Prostate gland (tissue), 2 donors: Measurements from ENCODE around the gene NASP.

ENCODE experiments used
- POLR2A ChIP-seq: fragments of 450-650 bp; IDR thresholded peaks from one replicate; pipeline ENCODE4 v1.6.1; 2016; ENCODE audit warnings: antibody characterized with exemption, mild to moderate bottlenecking
- POLR2AphosphoS5 ChIP-seq: sonication (generic); formaldehyde crosslinking; IDR thresholded peaks from one replicate; pipeline ENCODE4 v1.6.1; 2017; ENCODE audit warnings: antibody characterized with exemption
- TF ChIP-seq, protein P1 (sequence below), 4 experiments: fragments of 200-600 bp in 2 of 4; fragments of 450-650 bp in 2 of 4; sonication (generic) in 2 of 4; IDR thresholded peaks; 1 replicate in 3 of 4; 2 replicates in 1 of 4; pipeline ENCODE4 v1.5.1; 2016 to 2019; ENCODE audit warnings: antibody characterized with exemption in 4 of 4, mild to moderate bottlenecking in 2 of 4, moderate library complexity in 2 of 4

DNA sequence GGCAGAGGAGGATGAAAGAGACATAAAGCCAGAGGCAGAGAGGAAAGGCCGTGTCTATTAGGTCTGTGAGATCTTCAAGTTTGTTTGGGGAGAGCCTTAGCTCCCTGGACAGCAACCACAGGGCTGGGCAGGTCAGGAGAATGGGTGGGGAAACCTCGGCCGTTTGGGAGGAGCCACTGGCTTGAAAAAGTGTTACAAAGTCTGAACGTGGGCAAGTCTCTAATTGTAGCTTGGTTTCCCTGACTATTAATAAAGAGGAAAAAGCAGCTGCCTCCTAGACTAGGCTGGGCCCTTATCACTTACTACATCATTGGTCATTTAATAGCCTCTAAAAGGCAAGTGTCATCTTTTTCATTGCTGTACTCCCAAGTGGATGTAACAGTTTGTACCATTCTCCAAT is 40.1 kb downstream of the NASP start, which contains the start of gene CCDC17:
- TF ChIP-seq, protein P1, sequence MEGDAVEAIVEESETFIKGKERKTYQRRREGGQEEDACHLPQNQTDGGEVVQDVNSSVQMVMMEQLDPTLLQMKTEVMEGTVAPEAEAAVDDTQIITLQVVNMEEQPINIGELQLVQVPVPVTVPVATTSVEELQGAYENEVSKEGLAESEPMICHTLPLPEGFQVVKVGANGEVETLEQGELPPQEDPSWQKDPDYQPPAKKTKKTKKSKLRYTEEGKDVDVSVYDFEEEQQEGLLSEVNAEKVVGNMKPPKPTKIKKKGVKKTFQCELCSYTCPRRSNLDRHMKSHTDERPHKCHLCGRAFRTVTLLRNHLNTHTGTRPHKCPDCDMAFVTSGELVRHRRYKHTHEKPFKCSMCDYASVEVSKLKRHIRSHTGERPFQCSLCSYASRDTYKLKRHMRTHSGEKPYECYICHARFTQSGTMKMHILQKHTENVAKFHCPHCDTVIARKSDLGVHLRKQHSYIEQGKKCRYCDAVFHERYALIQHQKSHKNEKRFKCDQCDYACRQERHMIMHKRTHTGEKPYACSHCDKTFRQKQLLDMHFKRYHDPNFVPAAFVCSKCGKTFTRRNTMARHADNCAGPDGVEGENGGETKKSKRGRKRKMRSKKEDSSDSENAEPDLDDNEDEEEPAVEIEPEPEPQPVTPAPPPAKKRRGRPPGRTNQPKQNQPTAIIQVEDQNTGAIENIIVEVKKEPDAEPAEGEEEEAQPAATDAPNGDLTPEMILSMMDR (IDR thresholded peaks at IDR 0.05), result no peak
- no peak for TF ChIP-seq POLR2AphosphoS5
- TF ChIP-seq POLR2A, result no peak
